Caco-2 (cell line): ENCODE results near the gene COL4A6. TPM values are rescaled to one million over a fixed set of nuclear protein-coding genes. Genes with fewer than 3 reads are reported as not detected.

Source experiments
- BruUV-seq: library from RNA; stranded (reverse); fragments of 400-500 nt; replicated peaks from 2 replicates; lab custom pipeline; 2021; lab: Mats Ljungman, UMichigan
- CTCF ChIA-PET: fragments of 300-600 bp; sonication (Branson Sonifier 250); formaldehyde crosslinking; loops from one replicate; lab custom pipeline; 2022; ENCODE audit warnings: antibody characterized with exemption; lab: Charles Lee
- POLR2A ChIA-PET: fragments of 300-600 bp; sonication (Branson Sonifier 250); formaldehyde crosslinking; loops from one replicate; lab custom pipeline; 2022; ENCODE audit warnings: antibody characterized with exemption; lab: Charles Lee
- DNase-seq, 2 experiments: peaks; one replicate each; pipeline versions ENCODE4 v3.0.0 to v3.0.0-alpha.2; 2020 to 2022
- H3K27me3 ChIP-seq: replicated peaks from 2 replicates; pipeline ENCODE4 v1.6.0; 2011; ENCODE audit warnings: low read length; ENCODE audit not compliant: control insufficient read depth, insufficient read depth
- H3K36me3 ChIP-seq: 2 replicates; pipeline ENCODE4 v1.5.1; 2011; ENCODE audit warnings: low read length; ENCODE audit not compliant: control insufficient read depth, insufficient read depth
- H3K4me1 ChIP-seq: fragments of 250-450 bp; sonication (Bioruptor Pico); 2 replicates; pipeline ENCODE4 v1.5.1; 2020; ENCODE audit warnings: mild to moderate bottlenecking
- H3K4me3 ChIP-seq: 2 replicates; pipeline ENCODE4 v1.5.1; 2011; ENCODE audit warnings: low read depth, mild to moderate bottlenecking, control low read depth, low read length
- H3K9me3 ChIP-seq: fragments of 250-450 bp; sonication (Bioruptor Pico); 2 replicates; pipeline ENCODE4 v1.5.1; 2020; ENCODE audit warnings: mild to moderate bottlenecking, moderate library complexity
- H3K27ac Mint-ChIP-seq: one replicate; pipeline ENCODE4 v1.8.0; 2022; ENCODE audit warnings: mixed read lengths; ENCODE audit not compliant: unreplicated experiment
- H3K27me3 Mint-ChIP-seq: one replicate; pipeline ENCODE4 v1.8.0; 2022; ENCODE audit warnings: mixed read lengths; ENCODE audit not compliant: insufficient read depth, unreplicated experiment
- H3K36me3 Mint-ChIP-seq: one replicate; pipeline ENCODE4 v1.8.0; 2022; ENCODE audit warnings: mild to moderate bottlenecking, mixed read lengths; ENCODE audit not compliant: insufficient read depth, unreplicated experiment
- H3K4me1 Mint-ChIP-seq: one replicate; pipeline ENCODE4 v1.8.0; 2022; ENCODE audit warnings: low read depth, mixed read lengths; ENCODE audit not compliant: unreplicated experiment
- H3K4me3 Mint-ChIP-seq: one replicate; pipeline ENCODE4 v1.8.0; 2022; ENCODE audit warnings: mild to moderate bottlenecking, moderate library complexity, mixed read lengths; ENCODE audit not compliant: unreplicated experiment
- H3K9me3 Mint-ChIP-seq: one replicate; pipeline ENCODE4 v1.8.0; 2022; ENCODE audit warnings: mixed read lengths; ENCODE audit not compliant: unreplicated experiment
- CTCF ChIP-seq, 2 experiments: fragments of 200-600 bp in 1 of 2; IDR thresholded peaks; 1 replicate in 1 of 2; 2 replicates in 1 of 2; pipeline versions ENCODE4 v1.5.1 to v1.8.0; 2011 to 2022; ENCODE audit warnings: antibody characterized with exemption in 1 of 2, control low read depth in 1 of 2, inconsistent platforms in 1 of 2, low read depth in 1 of 2, low read length in 1 of 2, mild to moderate bottlenecking in 1 of 2, moderate library complexity in 1 of 2; ENCODE audit not compliant: insufficient read depth in 1 of 2, severe bottlenecking in 1 of 2, unreplicated experiment in 1 of 2
- intact Hi-C: fragments of 100-400 bp; cut with micrococcal nuclease; formaldehyde crosslinking; loops from one replicate; pipeline ENCODE4 v1.10.0; 2022; ENCODE audit not compliant: unreplicated experiment
- total RNA-seq: library from RNA; stranded (reverse); gene quantifications from 2 replicates; pipeline ENCODE4 v1.2.3, GENCODE V29; 2022

The COL4A6 gene
- total RNA-seq, 1 experiment from 2014 or later = 16.0 TPM

- BruUV-seq = no TSS peak
- intact Hi-C loops = no loop called here
- no peak for DNase-seq
- no peaks in the 10 kb centered on the region for H3K4me1 ChIP-seq
- Mint-ChIP-seq H3K36me3 (no peaks in the 10 kb centered on the region), H3K9me3 (no peaks in the 10 kb centered on the region), H3K4me1 (peaks cover 5% of the 10 kb centered on the region), H3K4me3 (no peak overlapping the region), H3K27me3 (no peaks in the 10 kb centered on the region), H3K27ac (no peak overlapping the region)
- no peaks in the 10 kb centered on the region for H3K36me3 ChIP-seq
- no peak for TF ChIP-seq CTCF (IDR thresholded peaks at IDR 0.05; ENCODE audit: insufficient read depth in 1 of 2, low read depth in 1 of 2, low read length in 1 of 2, severe bottlenecking in 1 of 2, unreplicated experiment in 1 of 2)
- no peaks in the 10 kb centered on the region for H3K9me3 ChIP-seq
- ChIA-PET POLR2A (no interaction called here), CTCF (no interaction called here)
- H3K4me3 ChIP-seq = no peak overlapping the region
- H3K27me3 ChIP-seq = no peaks in the 10 kb centered on the region
Observed at GRCh38 chrX:108230574-108230973, 207.6 kb downstream of the COL4A6 start.

GRCh38 chrX:108224727-108225621 lies 213.2 kb downstream of the COL4A6 start:
- H3K9me3 ChIP-seq = no peaks in the 10 kb centered on the region
- H3K4me1 Mint-ChIP-seq = peaks cover 5% of the 10 kb centered on the region
- POLR2A ChIA-PET = no interaction called here
- H3K36me3 Mint-ChIP-seq = peaks cover 5% of the 10 kb centered on the region
- no peaks in the 10 kb centered on the region for H3K4me1 ChIP-seq
- H3K4me3 ChIP-seq = no peak overlapping the region
- peak; percentile 34 to 57 for TF ChIP-seq CTCF (IDR thresholded peaks at IDR 0.05; ENCODE audit: insufficient read depth in 1 of 2, low read depth in 1 of 2, low read length in 1 of 2, severe bottlenecking in 1 of 2, unreplicated experiment in 1 of 2)
- H3K27me3 Mint-ChIP-seq = no peaks in the 10 kb centered on the region
- H3K27me3 ChIP-seq = no peaks in the 10 kb centered on the region
- H3K9me3 Mint-ChIP-seq = no peaks in the 10 kb centered on the region
- no peak overlapping the region for H3K4me3 Mint-ChIP-seq
- H3K36me3 ChIP-seq = no peaks in the 10 kb centered on the region
- H3K27ac Mint-ChIP-seq = no peak overlapping the region
- no TSS peak for BruUV-seq
- intact Hi-C loops = loop anchor here (1.0 kb wide), 2 partner anchors 79 to 312 kb away; no protein-coding TSS in a partner anchor
- CTCF ChIA-PET = interaction anchor here (0.6 to 1.4 kb wide), 5 partner anchors 24 to 79 kb away, joined by 3 to 13 read pairs (median 4); no protein-coding TSS in a partner anchor
- DNase-seq = peak; percentile 4 to 21

- Histone ChIP-seq H3K9me3 (no peaks in the 10 kb centered on the region), H3K4me3 (no peak overlapping the region), H3K4me1 (no peaks in the 10 kb centered on the region), H3K36me3 (no peaks in the 10 kb centered on the region), H3K27me3 (no peaks in the 10 kb centered on the region)
- no peak for TF ChIP-seq CTCF (IDR thresholded peaks at IDR 0.05; ENCODE audit: insufficient read depth in 1 of 2, low read depth in 1 of 2, low read length in 1 of 2, severe bottlenecking in 1 of 2, unreplicated experiment in 1 of 2)
- no peak for DNase-seq
- no TSS peak for BruUV-seq
- no peaks in the 10 kb centered on the region for H3K27me3 Mint-ChIP-seq
- peaks cover 5% of the 10 kb centered on the region for H3K36me3 Mint-ChIP-seq
- no peak overlapping the region for H3K4me3 Mint-ChIP-seq
- ChIA-PET POLR2A (no interaction called here), CTCF (interaction anchor here (0.7 to 1.4 kb wide), 4 partner anchors 24 to 80 kb away, joined by 3 to 13 read pairs (median 4); no protein-coding TSS in a partner anchor)
- intact Hi-C loops = loop anchor here (1.0 kb wide), 2 partner anchors 80 to 313 kb away; no protein-coding TSS in a partner anchor
- no peak overlapping the region for H3K27ac Mint-ChIP-seq
- H3K4me1 Mint-ChIP-seq = no peaks in the 10 kb centered on the region
- H3K9me3 Mint-ChIP-seq = no peaks in the 10 kb centered on the region
Observed at GRCh38 chrX:108224218-108224617, 214.0 kb downstream of the COL4A6 start.
